Stimulated activated CD4-positive, alpha-beta T cell treated with anti-CD3 and anti-CD28 coated beads, TNF-alpha, amount 100 ng/mL, for 4 hours (primary cell): ENCODE data around the gene TOM1.

Experiments used
- DNase-seq, 3 experiments: peaks; one replicate each; pipeline ENCODE4 v3.0.0-alpha.2; 2020; ENCODE audit warnings: low read depth in 3 of 3

Gene TOM1

DNA sequence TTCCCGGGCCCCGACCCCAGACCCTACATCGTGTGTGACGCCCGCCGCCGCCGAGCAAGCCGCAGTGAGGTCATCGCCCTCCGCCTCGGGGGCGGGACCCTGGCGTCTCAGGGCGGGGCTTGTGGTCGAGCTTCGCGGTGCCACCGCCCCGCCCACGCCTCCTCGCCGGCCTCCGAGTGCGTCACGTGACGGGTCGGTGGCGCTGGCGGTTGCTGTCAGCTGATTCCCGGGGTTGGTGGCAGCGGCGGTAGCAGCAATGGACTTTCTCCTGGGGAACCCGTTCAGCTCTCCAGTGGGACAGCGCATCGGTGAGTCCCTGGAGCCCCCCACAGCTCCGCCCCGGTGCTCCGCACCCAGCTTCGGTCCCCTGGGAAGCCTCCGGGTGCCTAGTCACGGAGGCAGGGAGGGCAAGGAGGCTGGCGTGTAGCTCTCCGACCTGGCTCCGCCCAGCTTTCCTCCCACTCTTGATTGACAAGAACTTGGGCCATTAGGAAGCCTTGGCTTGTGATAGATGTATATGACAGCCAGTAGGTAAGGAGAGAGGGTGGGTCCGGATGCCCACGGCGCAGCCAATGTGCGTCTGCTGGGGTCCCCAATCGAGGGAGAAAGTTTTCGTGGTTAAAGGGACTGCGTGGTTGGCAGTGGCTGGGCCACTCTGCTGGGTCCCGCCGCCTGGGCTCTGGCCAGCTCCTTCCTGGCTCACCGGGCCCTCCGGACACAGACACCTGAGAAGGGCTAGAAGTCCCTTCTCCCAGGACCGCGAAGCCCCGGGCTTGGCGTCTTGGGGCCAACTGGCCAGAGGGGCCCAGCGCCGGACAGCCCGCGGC, at the start of gene TOM1:
Gene TOM1 (plus strand): TSS at position 222 of the 827 bp plus-strand sequence. CDS start 35 bp downstream, at position 257.
- peak; percentile 95 to 98 (median 95) for DNase-seq

DNA sequence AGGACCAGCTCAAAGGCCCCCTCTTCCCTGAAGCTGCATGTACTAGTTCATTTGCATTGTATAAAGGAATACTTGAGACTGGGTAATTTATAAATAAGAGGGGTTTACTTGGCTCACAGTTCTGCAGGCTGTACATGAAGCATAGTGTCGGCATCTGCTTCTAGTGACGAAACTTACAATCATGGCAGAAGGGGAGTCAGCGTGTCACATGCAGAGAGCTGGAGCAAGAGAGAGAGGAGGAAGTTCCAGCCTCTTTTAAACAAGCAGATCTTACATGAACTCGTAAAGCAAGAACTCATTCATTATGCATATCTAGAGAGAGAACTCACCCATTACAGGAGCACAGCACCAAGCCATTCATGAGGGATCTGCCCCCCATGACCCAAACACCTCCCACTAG, 49.5 kb upstream of the TOM1 start:
- no peak for DNase-seq

DNA sequence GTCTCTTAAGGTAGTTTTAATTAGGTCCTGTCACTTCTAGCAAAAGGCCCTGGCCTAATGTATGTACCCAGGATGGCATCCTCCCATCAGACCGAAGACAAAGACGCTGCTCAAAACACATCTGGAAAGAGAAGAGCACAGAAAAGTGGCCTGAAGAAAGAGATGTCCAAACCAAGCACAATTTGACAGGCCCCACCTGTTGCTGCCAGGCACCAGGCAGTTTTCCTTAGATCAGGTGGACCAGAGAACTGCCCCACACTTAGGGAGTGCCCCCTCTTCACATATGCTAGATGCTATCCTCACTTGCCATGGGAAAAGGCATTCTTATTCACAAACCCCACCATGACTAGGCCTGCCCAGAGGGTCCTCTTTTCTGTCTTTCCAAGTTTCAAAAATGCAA, 45.7 kb upstream of the TOM1 start:
- no peak for DNase-seq

DNA sequence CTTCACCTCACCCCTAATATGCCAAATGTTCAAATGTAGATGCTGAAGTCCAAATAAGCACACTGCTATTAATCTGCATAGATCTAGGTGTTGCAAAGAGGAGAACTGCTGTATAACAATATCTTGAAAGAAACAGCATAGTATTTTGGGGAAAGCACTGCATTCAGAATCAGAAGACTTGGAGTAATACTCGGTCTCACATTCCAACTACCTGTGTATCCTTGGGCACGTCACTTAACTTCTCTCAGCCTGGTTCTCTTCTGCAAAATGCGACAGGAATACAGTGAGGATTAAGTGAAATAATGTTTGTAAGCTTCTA, 42.7 kb upstream of the TOM1 start:
- no peak for DNase-seq

DNA sequence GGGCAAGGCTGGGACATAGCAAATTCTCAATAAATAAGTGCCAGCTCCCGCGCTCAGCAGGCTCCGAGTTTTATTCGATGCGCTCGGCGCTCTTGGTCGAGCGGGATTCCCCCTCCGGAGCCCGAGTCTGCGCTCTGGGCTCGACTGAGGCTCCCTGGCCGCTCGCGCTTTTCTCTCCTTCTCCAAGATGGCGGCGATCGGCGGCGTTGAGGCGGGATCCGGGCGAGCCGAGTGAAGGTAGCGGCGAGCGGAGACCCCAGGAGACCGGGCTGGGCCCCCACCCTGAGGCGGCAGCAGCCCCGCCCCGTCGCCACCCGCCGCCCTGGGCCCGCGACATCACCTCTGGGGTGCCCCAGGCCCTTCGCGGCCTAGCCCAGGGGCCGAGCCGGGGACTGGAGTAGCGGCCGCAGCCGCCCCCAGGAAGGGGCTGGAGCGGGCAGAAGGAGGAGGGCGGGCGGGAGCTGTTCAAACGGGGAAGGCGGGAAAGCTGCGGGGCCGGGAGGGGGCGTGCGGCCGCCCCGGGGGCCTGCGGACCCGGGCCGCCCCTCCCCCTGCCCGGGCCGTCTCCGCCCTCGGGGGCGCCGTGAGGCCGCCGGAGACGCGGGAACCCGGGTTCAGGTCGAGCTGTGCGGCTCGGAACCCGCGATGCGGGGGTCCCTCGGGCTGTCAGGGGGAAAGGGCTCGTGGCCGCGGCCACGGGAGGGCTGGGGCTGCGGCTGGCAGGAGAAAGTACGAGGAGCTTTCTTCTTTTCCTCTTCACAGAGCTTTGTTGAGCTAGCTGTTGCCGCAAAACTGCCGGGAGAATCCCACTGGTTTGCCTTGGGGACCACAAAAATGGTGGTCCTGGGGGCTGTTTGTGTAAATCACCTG, 42.1 kb upstream of the TOM1 start, which contains the start of gene HMGXB4:
Gene HMGXB4 (plus strand): TSS at position 173 of the 870 bp plus-strand sequence. CDS start 4,898 bp downstream, outside the sequence.
- peak; percentile 78 to 80 (median 79) for DNase-seq

DNA sequence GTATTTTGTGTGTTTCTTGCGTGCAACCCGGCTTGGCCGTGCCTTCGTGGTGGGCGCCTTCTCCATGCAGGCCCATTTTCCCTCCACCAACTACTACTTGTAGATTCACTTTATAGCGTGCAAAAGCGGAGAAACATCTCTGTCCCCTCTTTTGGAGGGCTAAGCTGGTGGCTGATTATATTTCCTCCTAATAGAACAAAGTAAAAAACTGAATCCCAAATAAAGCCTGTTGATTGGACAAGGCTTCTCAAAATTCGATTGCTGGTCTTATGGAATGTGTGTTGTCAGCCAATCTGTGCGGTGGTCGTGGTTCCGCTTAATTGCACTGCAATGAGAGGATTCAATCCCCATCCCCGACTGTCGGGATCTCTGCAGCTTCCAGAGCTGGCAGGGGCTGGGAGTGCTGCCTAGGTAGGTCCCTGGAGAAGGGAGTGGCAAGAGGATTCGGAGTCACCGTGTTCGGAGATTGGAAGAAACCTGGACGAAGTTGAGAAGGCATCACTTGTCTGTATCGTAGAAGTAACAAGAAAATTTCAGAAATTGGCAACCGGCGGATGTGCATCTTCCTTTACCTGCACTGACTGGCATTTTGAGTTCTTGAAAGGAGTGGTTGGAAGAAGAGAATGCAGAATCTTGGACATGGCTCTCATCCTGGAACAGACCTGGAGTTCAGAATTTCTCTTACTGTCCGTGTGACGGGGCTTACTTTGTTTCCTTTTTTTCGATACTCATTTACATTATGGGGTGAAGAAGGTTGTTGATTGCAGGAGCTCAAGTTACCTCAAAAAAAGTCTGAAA, 41.3 kb upstream of the TOM1 start:
- no peak for DNase-seq

DNA sequence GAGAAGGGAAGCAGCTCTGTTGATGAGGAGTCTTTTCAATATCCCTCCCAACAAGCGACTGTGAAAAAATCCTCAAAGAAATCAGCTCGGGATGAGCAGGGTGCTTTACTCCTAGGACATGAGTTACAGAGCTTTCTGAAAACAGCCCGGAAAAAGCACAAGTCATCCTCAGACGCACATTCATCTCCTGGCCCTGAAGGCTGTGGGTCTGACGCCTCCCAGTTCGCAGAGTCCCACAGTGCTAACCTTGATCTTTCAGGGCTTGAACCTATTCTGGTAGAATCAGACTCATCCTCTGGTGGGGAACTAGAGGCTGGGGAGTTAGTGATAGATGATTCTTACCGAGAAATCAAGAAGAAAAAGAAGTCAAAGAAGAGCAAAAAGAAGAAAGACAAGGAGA, 34.7 kb upstream of the TOM1 start:
- DNase-seq, result no peak

DNA sequence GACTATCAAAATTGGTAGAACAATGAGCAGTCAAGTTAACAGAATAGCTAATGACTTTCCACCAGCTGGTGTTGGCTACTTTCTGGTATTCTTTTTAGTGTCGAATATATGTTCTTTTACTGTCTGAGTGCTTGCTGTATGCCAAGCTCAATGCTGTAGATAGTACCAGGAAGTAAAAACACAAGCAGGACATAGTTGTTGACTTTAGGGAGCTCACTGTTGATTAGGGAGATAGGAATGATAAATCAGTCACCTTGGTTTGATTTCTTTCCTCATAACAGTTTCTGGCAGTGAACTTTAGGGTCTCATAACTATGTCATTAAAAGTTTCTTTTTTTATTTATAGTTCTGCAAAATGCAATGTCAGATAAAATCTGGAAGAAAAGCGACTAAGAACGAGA, 33.4 kb upstream of the TOM1 start:
- DNase-seq, result no peak

DNA sequence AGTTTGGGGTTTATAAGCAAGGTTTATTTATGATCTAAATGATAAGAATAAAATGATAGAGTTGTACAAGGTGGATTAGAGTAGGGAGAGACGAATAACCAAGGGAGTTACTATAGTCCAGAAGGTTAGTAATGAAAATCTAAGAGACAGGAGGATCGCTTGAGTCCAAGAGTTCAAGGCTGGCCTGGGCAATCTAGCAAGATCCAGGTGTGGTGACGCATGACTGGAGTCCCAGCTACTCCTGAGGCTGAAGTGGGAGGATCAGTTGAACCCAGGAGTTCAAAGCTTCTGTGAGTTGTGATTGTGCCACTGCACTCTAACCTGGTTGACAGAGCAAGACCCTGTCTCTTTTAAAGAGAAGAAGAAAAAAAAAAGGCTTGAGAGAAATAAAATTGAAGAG, 30.1 kb upstream of the TOM1 start:
- no peak for DNase-seq

DNA sequence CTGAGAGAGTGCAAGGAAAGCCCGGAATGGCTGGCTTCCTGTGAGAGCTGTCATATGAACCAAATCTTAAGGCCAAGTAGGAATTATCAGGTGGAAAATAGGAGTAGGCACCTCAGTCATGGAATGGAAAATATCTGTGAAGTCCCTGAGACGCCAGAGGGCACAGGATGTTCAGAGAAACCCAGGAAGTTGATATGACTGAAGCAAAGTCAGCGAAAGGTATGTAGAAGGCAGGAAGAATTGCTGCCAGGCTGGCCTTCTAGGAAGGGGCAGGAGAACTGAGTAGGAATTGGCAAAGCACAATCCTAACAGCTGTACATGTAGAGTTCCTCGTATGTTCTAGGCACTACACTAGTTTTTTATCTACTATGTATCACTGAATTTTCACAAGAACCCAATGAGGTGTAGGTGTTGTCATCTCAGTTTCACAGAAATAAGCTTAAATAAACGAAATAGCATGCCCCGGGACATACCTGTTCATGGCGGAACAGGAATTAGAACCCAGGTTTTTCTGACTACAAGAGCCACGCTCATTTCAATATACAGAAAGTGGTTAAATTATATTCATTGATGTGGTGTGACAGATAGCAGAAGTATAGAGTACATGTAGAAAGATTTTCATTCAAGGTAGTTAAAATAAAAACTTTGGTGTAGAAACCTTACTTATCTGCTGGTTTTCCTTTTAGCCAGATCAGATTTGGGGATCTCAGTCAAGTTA, 25.4 kb upstream of the TOM1 start:
- DNase-seq, result no peak

DNA sequence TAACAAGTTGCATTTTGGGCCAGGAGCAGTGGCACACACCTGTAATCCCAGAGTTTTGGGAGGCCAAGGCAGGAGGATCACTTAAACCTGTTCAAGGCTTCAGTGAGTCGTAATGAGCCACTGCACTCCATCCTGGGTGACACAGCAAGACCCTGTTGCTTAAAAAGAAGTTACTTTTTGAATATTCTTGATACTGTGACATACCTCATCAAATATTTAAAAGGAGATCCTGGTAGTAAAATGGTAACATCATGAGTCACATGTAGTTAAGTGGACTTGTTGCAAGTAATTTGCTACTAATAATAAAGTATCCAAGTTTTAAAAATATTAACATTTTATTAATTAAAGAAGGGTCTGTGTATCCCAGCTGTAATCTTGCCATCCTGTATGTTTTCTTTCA, 24.1 kb upstream of the TOM1 start:
- DNase-seq, result no peak

DNA sequence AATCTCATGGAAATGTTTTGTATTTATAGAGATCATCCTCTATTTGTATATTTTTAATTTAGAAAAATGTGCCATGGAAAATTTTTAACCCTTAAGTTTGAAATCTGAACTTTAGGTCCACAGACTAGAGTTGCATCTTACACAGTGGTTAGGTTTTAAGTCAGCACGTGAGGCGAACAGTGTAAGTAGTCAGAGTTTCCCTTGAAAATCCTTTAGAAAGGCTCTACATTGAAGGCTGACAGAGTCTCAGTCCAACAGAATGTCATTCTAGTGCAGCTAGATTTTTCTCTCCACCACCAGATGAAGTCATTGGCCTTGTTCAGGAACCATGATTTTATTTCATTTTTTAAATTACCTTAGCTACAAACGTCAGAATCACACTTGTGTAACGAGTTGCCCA, 23.7 kb upstream of the TOM1 start:
- no peak for DNase-seq

DNA sequence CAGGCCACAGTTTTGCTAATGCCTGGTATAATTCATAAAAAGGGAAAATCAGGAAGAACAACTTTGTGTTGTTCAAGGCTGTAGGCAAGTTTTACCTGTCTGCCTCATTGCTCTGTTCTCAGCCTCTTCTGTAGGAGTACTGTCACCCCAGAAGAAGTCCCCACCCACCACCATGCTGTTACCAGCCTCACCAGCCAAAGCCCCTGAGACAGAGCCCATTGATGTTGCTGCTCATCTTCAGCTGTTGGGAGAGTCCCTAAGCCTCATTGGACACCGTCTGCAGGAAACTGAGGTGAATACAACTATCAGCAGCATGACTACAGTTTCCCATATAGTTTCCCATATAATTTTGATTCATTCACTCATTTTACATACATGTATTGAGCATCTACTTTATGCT, 11.6 kb upstream of the TOM1 start:
- no peak for DNase-seq

DNA sequence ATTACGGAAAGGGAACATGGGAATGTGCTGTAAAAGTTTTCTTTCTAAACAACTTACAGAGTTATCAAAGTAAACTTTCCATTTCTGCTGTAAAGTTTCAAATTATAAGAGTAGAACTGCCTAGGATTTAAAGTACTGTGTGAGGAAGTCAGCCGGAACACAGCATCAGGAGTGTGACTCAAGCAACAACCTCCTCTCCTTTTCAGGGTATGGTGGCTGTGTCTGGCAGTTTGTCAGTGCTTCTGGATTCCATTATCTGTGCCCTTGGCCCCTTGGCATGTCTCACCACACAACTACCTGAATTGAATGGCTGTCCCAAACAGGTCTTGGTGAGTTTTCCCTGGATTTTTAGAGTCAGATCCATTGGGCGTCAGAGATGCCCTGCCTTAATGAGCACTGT, 6.9 kb upstream of the TOM1 start:
- no peak for DNase-seq

DNA sequence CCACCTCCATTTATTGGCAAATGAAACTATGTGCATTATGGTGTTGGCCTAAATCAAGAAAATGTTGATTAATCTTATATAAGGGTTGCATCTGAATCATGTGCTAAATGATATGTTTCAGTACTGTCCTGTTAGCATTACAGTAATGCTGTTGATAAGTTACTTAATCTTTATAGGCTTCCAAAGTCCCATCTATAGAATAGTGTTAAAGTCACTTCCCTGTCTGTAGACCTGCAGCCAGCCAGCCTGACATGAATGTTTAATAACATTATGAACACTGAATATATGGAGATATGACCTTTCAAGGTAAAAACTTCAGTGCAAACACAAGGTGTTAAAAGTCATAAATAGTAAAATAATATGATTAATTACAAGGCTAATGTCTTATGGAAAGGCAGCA, 3.6 kb upstream of the TOM1 start:
- no peak for DNase-seq

DNA sequence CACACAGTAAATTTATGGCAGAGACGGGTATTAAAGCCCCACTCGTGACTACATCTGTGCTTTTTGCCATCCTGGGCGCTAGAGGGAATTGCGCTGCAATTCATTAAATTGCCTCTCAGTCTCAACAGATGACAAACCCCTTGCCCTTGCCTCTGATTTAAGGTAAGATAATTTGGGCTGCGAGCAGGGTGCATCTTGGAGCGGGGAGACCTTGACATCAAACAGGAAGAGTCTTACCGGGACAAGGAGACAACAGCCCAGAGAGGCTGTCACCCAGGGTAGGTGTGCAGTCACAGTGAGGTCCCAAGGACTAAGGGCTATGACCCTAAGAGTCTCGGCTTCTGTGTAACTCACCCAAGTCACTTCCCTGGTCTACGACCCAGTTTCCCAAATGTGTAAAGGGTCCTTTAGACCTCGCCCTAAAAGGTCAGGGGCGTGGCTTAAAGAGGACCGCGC, 449 bp upstream of the TOM1 start:
- peak in 1 of 3 experiments; percentile 18 for DNase-seq

DNA sequence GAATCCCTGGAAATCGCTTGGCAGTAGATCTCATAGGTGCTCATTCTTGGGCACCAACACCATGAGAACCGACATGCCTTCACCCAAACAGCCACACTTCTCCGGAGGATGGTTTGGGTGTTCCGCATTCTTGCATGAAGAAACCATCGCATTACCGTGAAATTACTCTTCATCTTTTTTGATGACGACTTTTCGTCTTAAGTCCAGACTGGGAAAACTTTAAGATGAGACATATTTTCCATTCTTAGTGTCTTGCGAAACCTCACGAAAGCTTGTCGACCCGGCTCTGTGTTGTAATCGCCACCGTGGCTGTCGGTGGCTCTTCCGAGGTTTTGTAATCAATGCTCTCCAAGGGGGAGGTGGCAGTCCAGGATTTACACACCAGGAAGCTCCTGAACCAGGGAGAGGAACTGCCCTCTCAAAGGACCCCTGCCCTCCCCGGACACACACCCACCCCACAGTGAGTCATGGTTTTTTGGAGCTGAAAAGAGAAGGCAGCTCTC, 1.7 kb downstream of the TOM1 start:
- no peak for DNase-seq

DNA sequence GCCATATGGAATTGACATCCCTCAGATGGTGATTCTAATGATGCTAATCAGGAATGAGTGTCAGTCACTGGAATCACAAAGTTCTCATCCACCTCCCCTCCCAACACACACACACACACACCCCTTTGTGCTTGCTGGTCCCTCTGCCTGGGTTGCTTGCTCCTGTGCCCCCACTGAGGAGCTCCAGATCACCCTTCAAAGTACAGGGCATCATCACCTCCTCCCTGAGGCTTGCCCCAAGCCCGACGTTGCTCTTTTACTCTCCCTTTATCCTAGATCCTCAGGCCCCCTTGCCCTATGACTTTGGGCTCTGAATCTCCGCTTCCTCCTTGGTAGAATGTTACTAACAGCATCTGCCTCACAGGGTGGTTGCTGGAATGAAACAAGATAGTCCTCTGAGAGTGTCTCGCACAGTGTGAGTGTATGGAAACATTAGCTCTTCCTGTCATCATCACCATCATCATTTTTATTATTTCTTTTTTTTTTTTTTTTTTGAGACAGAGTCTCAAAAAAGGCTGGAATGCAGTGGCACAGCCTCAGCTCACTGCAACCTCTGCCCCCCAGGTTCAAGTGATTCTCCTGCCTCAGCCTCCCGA, 3.4 kb downstream of the TOM1 start:
- DNase-seq, result no peak

DNA sequence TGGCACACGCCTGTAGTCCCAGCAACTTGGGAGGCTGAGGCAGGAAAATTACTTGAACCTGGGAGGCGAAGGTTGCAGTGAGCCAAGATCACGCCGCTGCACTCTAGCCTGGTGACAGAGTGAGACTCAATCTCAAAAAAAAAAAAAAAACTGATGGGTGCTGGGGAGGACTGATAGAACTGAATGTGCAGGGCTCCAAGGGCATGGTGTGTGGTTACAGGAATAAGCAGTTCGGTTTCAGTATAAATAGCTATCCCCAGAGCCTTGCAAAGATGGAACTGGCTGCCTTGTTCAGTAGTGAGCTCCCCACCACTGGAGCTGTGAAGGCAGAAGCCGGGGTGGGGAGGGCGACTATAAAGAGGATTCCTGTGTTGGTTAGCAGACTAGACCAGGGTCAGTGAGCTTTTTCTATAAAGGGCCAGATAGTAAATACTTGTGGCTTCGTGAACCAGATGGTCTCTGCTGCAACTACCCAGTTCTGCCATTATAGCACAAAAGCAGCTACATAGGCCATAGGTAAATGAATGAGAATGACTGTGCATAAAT, 5.9 kb downstream of the TOM1 start:
- DNase-seq, result no peak

DNA sequence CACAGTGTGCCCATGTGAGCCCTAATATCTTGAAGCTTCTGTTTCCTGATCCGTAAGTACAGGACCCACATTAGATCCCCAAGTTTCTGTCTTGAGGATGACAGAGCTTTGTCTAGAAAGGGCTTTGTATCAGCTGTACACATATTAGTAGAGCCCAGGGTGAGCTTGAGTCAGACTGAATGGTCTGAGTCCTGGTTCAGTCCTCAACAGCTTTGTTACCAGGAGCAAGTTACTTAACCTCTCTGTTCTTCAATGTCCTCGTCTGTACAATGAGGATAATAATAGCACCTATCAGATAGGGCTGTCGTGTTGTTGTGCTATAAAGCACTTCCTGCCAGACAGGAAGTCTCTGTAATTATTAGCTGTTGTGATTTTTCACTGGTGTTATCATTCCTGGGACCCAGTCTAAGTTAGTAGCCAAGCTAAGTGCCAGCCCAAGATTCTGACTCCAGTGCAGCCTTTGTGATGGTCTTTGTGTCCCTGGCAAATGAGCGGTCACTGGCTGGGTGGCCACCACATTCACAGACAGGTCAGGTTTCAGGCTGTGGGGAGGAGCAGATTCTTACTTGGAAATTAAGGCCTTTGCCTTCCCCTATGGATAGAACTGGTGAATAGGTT, 6.8 kb downstream of the TOM1 start:
- DNase-seq, result no peak
